ENCODE measurements around the gene MAFF.
A peak's percentile ranks its signal among the peaks of the same experiment; 100 is the strongest.
"Not testable (repeated sequence)": the region's sequence is repeated elsewhere in the genome, so short reads cannot be mapped to it uniquely, and the experiment has no call there.

MAFF gene

GRCh38 chr22:38201711-38202436, at the start of gene MAFF:
TSS of gene MAFF (plus strand) at chr22:38201994. CDS start at chr22:38213854, 11,860 bp downstream.
- DNase-seq: peak; percentile 92

- DNase-seq: no peak
Measured at GRCh38 chr22:38153821-38154562, 47.8 kb upstream of the MAFF start.

- DNase-seq: not testable (repeated sequence)
Measured at GRCh38 chr22:38154563-38154915, 47.3 kb upstream of the MAFF start.

- no peak for DNase-seq
Measured at GRCh38 chr22:38155703-38156102, 46.1 kb upstream of the MAFF start.

- DNase-seq: no peak
Measured at GRCh38 chr22:38162881-38163843, 38.6 kb upstream of the MAFF start.

- no peak for DNase-seq
Measured at GRCh38 chr22:38163844-38164550, 37.8 kb upstream of the MAFF start.

- no peak for DNase-seq
Measured at GRCh38 chr22:38164551-38164918, 37.3 kb upstream of the MAFF start.

- no peak for DNase-seq
Measured at GRCh38 chr22:38165922-38166593, 35.7 kb upstream of the MAFF start.

- no peak for DNase-seq
Measured at GRCh38 chr22:38167988-38168407, 33.8 kb upstream of the MAFF start.

- DNase-seq: no peak
Measured at GRCh38 chr22:38169116-38169515, 32.7 kb upstream of the MAFF start.

GRCh38 chr22:38170469-38170868, 31.3 kb upstream of the MAFF start:
- no peak for DNase-seq

- no peak for DNase-seq
Measured at GRCh38 chr22:38171927-38172831, 29.6 kb upstream of the MAFF start.

- no peak for DNase-seq
Measured at GRCh38 chr22:38172832-38173640, 28.8 kb upstream of the MAFF start.

- no peak for DNase-seq
Measured at GRCh38 chr22:38173641-38173906, 28.2 kb upstream of the MAFF start.

GRCh38 chr22:38174626-38175025, 27.2 kb upstream of the MAFF start:
- DNase-seq: no peak

GRCh38 chr22:38175206-38176118, 26.3 kb upstream of the MAFF start:
- DNase-seq: no peak

GRCh38 chr22:38176170-38176741, 25.5 kb upstream of the MAFF start:
- DNase-seq: no peak

- DNase-seq: no peak
Measured at GRCh38 chr22:38177044-38177443, 24.8 kb upstream of the MAFF start.

GRCh38 chr22:38177571-38177925, 24.2 kb upstream of the MAFF start:
- DNase-seq: not testable (repeated sequence)

All from retina (tissue), 1 donor.